Chondrocyte (in vitro differentiated cells): ENCODE results near the gene IPO4. TPM values are rescaled to one million over a fixed set of nuclear protein-coding genes. Genes with fewer than 3 reads are reported as not detected.

Source experiments
- DNase-seq: peaks from one replicate; pipeline ENCODE4 v3.0.0; 2021; ENCODE audit warnings: mixed read lengths, low spot score
- H3K27ac Mint-ChIP-seq: one replicate; pipeline ENCODE4 v1.8.0; 2021; ENCODE audit warnings: mild to moderate bottlenecking, moderate library complexity, mixed read lengths; ENCODE audit not compliant: unreplicated experiment
- H3K27me3 Mint-ChIP-seq: 2 replicates; pipeline ENCODE4 v1.8.0; 2021; ENCODE audit warnings: low read depth, mixed read lengths
- H3K36me3 Mint-ChIP-seq: 2 replicates; pipeline ENCODE4 v1.8.0; 2021; ENCODE audit warnings: low read depth, mixed read lengths
- H3K4me1 Mint-ChIP-seq: 2 replicates; pipeline ENCODE4 v1.8.0; 2021; ENCODE audit warnings: low read depth, mild to moderate bottlenecking, mixed read lengths
- H3K4me3 Mint-ChIP-seq: one replicate; pipeline ENCODE4 v1.8.0; 2021; ENCODE audit warnings: mild to moderate bottlenecking, moderate library complexity, mixed read lengths; ENCODE audit not compliant: unreplicated experiment
- H3K9me3 Mint-ChIP-seq: 2 replicates; pipeline ENCODE4 v1.8.0; 2021; ENCODE audit warnings: low read depth, mixed read lengths
- CTCF ChIP-seq: fragments of 200-600 bp; sonication (generic); IDR thresholded peaks from 2 replicates; pipeline ENCODE4 v1.5.0; 2021; ENCODE audit warnings: antibody characterized with exemption, mild to moderate bottlenecking, moderate library complexity
- total RNA-seq: library from RNA; stranded (reverse); gene quantifications from 3 replicates; pipeline ENCODE4 v1.2.1, GENCODE V29; 2021

Gene IPO4
- total RNA-seq, 1 donor from 2014 or later = 26.7 TPM

GRCh38 chr14:24150567-24150966, 38.0 kb downstream of the IPO4 start:
- no peaks in the 10 kb centered on the region for H3K9me3 Mint-ChIP-seq
- H3K4me1 Mint-ChIP-seq = peaks cover 26% of the 10 kb centered on the region
- H3K27ac Mint-ChIP-seq = no peak overlapping the region
- peaks cover 16% of the 10 kb centered on the region for H3K36me3 Mint-ChIP-seq
- no peaks in the 10 kb centered on the region for H3K27me3 Mint-ChIP-seq
- TF ChIP-seq CTCF = no peak
- DNase-seq = peak; percentile 76
- no peak overlapping the region for H3K4me3 Mint-ChIP-seq

- peak; percentile 83 for DNase-seq
- Mint-ChIP-seq H3K27ac (no peak overlapping the region), H3K4me3 (no peak overlapping the region), H3K9me3 (no peaks in the 10 kb centered on the region), H3K27me3 (no peaks in the 10 kb centered on the region), H3K4me1 (peaks cover 29% of the 10 kb centered on the region), H3K36me3 (peaks cover 13% of the 10 kb centered on the region)
- TF ChIP-seq CTCF = no peak
Measured at GRCh38 chr14:24150061-24150460, 38.6 kb downstream of the IPO4 start.

GRCh38 chr14:24149302-24149969, 39.2 kb downstream of the IPO4 start:
- Mint-ChIP-seq H3K4me1 (peaks cover 29% of the 10 kb centered on the region), H3K4me3 (no peak overlapping the region), H3K27ac (no peak overlapping the region), H3K36me3 (peaks cover 13% of the 10 kb centered on the region), H3K27me3 (no peaks in the 10 kb centered on the region), H3K9me3 (no peaks in the 10 kb centered on the region)
- TF ChIP-seq CTCF = no peak
- DNase-seq = peak; percentile 79

GRCh38 chr14:24147761-24148428, 40.7 kb downstream of the IPO4 start:
- DNase-seq = peak; percentile 80

More at GRCh38 chr14:24147761-24148428, 40.7 kb downstream of the IPO4 start:
- peak; percentile 7 for TF ChIP-seq CTCF
- Mint-ChIP-seq H3K4me3 (peak overlapping the region; percentile 98), H3K27ac (peak overlapping the region; percentile 63), H3K27me3 (no peaks in the 10 kb centered on the region), H3K4me1 (peaks cover 29% of the 10 kb centered on the region), H3K36me3 (peaks cover 13% of the 10 kb centered on the region), H3K9me3 (no peaks in the 10 kb centered on the region)
